GM19193 (cell line): ENCODE measurements around the gene FAM184A.

Source experiments
- POLR2A ChIP-seq: IDR thresholded peaks from 4 replicates; pipeline ENCODE4 v1.6.1; 2011; ENCODE audit not compliant: insufficient read depth, insufficient read length; ENCODE audit errors: extremely low read depth

FAM184A gene

DNA sequence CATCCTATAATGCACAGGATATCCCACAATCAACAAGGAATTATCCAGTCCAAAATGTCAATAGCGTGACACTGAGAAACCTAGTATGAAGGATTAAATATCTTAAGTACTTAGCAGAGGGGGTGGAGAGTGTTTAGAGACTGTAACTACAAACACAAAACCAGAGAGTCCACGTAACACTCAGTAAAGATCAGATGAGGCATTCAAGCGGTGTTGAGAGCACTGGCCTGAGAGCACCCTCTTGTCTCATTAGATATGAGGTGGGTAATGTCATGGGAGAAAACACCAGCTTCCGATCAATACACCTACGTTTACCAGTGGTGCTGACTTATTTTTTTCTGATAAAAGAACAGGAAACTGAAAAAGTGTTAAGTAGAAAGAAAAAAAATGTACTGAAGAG, 2.3 kb downstream of the FAM184A start:
- no peak for TF ChIP-seq POLR2A

DNA sequence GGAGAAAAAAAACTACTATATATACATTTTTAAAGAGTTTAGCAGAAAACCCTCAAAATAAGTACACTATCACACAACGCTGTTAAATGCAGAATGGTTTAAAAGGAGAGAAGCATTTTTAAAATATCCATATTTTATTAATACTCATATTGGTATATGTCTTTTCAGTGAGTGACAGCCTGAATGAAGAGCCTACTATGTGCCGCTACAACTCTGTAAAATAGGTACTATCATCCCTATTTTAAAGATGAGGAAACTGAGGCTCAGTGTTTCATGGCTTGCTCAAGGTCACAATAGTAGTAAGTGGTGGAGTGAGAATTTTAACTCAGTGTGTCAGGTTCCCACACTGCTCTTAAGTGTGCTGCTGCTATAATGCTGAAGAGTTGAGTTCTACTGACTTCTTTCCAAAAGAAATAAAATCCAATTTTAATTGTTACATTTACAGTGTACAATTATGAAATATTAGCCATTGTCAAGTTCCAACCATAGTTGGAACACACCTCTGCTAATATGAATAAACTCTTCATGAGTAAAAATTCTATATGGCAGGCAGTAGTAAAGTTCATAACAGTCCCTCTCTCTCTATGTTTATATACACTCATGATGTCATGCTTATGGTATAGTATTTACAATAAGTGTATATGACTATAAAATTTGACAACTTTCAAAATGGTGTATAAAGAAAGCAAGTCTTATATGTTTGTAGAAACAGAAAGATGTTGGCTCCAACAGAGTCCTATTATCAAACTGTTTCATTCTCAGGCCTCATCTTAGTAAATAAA, 3.1 kb downstream of the FAM184A start:
- TF ChIP-seq POLR2A, result no peak

DNA sequence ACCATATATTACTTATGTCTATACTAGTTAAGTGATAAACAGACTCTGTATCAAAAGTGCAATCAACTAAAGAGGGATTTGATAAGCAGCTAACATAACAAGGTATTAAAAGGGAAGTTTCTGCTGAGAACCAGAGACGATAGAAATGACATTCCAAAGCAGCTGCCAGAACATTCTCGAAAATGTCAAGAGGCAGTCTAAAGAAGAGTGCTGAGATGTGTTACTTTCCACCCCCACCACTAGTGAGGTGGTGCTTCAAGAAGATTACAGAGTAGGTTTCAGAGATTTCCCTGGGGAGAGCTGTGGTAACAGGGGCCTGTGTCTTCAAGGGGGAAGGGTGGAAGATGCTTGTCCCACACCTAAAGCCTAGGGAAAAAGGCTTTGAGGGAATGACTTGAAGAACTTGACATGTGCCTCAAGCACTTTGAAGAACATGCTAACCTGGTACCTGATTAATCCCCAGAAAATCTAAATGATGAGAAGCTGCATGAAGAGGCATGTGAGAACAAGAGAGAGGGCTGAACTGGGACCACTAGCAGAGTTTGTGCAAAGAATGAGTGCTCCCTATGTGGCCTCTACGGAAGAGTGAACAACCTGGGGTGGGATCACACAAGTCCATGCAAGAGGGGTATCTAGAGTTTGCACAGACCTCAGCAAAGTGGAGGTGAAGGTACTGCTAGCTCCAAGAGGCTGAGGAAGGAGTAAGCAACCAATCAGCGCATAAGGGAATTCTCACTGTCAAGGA, 5.0 kb downstream of the FAM184A start:
- TF ChIP-seq POLR2A, result no peak

DNA sequence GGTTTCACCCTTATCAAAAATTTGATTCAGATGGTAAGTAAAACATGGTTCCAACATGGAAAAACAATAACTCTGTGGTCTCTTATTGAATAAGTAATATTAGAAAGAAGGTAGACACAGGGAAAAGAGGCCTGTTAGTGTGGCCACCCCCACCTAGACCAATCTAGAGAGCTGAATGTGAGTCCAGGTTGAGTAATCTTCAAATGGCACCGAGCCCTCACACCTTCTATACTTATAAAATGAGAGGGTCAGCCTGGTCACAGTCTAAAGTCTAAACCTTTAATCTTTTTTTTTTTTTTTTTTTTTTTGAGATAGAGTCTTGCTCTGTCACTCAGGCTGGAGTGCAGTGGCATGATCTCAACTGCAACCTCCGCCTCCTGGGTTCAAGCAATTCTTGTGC, 6.9 kb downstream of the FAM184A start:
- TF ChIP-seq POLR2A, result no peak

DNA sequence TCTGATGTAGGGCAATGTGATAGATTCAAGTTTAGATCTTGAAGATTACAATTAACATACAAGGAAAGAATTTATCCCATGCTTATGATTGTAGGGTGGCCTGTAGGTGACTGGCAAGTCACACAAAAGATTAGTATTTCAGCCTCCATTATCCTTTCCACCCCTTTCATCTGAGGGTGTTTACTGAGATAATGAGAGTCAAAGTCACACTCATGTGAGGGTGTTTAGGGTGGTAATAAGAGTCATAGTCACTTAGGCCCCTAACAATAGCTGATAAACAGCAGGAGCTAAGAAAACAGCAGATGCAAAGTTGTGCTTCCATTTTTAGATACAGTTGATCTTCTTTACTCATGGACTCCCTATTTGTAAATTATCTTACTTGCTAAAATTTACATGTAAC, 11.4 kb downstream of the FAM184A start:
- TF ChIP-seq POLR2A, result no peak

DNA sequence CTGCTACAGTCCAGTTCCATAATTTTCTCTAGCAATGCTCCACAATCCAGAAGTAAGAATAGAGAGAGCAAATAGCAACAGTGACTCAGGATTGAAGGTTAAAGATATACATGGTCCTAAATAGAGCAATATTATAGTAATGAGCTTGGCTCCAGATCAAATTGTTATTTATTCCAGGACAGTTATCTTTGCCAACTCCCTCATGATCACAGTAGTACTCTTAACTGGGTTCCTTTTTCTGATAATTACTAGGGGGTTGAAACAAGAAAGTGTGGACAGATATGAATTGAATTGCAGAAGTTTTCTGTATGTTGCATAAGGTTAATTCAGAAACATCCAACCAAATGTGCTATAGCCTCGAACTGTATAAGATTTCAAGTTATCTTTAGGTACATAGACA, 11.9 kb downstream of the FAM184A start:
- no peak for TF ChIP-seq POLR2A

DNA sequence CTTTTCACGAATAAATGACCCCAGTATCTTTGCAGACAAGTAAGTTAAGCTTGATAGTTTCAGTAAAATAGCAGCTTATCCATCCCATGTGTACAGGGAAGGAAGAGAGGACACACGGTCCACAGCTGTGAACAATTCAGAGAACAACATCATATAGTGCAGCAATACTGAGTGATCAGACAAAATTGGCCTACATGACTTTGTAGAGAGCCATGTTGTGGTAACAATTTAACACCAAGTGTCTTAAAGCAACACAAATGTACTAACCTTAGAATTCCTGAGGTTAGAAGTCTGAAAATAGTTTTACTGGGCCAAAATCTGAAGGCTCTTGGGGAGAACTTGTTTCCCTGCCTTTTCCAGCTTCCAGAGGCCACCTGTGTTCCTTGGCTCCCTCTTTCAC, 12.5 kb downstream of the FAM184A start:
- no peak for TF ChIP-seq POLR2A

DNA sequence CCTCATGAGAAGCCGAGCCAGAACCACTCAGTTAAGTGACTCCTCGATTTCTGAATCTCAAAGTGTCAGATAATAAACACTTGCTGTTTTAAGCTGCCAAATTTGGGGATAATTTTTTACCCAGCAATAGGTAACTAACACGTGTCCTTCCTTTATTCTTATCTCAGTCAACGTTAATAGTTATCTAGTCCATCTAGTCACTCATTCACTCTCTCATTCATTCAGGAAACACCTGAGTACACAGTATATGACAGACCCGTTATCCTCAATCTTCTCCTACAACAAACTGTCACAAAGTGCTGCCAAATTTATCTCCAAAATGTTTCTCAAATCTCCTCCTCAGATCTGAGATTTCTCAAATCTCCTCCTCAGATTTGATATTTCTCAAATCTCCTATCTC, 13.1 kb downstream of the FAM184A start:
- TF ChIP-seq POLR2A, result no peak

DNA sequence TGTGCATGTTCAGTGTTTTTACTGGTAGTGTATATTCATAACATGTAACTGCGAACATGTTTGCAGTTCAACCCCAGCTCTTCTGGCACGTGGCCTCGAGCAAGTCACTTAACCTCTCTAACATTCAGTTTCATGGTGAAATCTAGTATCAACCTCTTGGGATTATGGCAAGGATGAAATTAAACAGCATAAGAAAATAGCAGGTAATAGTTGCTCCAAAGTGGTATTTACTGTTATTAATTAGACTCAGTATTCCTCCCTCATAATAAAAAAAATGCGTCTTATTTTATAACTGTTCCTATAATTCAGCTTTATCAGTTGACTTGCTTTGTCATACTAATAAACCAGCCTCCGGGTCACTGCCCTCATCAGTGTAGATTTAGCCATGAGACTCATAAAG, 15.0 kb downstream of the FAM184A start:
- TF ChIP-seq POLR2A, result no peak

DNA sequence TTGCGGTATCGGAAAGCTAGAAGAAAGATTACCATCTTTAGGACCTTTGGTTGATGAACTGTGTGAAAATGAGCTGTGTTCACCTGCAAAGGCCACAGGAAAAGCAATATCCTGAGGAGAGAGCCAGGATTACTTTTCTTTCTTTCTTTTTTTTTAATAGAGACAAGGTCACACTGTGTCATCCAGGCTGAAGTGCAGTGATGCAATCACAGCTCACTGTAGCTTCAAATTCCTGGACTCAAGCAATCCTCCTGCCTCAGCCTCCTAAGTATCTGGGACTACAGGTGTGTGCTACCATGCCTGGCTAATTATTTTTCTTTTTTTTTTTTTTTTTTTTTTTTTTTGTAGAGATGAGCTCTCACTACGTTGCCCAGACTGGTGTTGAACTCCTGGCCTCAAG, 17.2 kb downstream of the FAM184A start:
- TF ChIP-seq POLR2A, result no peak

DNA sequence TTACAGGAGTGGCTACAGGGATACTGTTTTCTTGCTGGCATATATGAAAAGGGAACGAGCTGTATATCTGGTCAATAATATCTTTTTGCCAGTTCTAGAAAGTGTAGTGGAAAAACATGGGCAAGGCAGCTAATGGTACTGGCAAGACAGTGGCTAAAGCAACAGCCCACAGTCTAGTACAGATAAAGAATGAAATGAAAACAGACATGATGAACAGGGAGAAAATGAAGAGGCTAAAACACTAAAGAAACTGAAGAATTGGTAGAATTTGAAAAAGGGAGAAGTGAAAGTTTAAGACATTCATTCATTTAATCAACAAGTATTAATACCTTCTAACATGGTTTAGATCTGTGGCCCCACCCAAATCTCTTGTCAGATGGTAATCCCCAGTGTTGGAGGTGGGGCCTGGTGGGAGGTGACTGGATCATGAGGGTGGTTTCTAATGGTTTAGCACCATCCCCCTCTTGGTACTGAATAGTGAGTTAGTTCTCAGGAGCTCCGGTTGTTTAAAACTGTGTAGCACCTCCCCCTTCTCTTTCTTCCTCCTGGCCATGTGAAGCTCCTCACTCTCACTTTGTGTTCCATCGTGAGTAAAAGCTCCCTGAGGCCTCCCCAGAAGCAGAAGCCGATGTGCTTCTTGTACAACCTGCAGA, 18.1 kb downstream of the FAM184A start:
- no peak for TF ChIP-seq POLR2A

DNA sequence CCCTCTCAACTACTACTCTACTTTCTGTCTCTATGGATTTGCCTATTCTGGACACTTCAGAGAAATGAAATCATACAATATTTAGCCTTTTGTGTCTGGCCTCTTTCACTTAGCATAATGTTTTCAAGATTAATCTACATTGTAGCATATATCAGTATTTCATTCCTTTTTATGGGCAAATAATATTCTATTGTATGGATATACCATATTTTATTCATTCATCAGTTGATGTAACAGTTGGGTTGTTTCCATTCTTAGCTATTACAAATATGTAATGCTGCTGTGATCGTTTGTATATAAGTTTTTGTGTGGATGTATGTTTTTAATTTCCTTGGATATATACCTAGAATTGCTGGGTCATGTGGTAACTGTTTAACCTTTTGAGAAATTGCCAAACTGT, 23.4 kb downstream of the FAM184A start:
- no peak for TF ChIP-seq POLR2A

DNA sequence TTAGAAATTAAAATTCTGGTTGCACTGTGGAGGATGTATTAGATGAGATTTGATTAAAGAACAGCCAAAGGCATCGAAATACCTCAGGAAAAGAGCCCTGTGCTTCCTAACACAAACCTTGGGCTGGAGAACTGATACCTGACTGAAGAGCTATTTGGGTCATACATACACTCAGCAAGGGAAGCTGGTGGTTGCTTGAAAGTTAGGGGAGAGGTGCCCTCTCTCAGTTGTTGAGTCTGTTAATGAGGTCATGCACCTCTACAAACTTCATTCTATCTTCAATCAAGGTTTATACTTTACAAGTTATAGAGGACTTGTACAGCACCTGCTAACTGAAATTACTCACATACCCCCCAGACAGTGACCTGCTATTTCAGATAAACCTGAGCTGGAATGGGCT, 25.5 kb downstream of the FAM184A start:
- TF ChIP-seq POLR2A, result no peak

DNA sequence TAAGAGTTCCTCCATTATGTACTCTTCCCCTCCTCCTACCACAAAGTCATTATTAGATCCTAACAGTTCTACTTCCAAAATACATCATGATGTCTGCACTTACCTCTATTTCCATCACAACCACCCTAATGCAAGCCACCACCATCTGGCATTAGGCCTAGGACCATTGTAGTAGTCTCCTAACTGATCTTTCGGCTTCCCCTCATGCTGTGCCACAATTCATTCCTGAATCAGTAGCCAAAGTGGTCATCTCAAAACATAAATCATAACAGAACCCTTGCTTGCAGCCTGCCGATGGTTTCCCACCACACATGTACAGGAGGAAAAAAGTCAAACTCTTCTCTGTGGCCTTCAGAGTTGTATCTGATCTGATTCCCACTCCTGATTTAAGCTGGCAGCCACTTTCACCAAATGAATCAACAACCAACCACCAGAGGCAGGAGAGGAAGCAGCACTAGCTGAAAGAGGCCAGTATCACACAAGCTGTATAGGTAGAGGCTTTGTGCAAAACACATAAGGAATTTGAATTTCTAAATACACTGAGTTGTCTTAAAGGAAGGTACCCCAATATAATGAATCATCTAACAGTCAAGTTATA, 26.1 kb downstream of the FAM184A start:
- TF ChIP-seq POLR2A, result no peak

DNA sequence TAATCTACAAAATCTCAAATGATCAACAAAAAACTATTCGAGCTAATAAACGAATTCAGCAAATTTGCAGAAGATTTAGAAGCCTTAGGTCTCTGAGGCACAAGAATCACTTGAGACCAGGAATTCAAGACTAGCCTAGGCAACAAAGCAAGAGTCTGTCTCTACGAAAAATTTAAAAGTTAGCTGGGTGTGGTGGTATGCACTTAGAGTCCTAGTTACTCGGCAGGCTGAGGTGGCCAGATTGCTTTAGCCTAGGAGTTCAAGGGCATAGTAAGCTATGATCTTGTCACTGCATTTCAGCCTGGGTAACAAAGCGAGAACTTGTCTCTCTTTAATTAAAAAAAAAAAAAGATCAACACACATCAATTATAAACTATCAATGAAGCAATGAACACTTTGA, 34.2 kb downstream of the FAM184A start:
- no peak for TF ChIP-seq POLR2A
